Heart left ventricle (tissue), 13 donors: ENCODE data around the gene HNRNPL.

ENCODE experiments used
- POLR2A ChIP-seq, 2 donors: fragments of 450-650 bp; IDR thresholded peaks; one replicate each; pipeline ENCODE4 v1.6.1; 2017; ENCODE audit warnings: antibody characterized with exemption in 2 of 2, mild to moderate bottlenecking in 2 of 2, moderate library complexity in 2 of 2
- TF ChIP-seq, protein P1 (sequence below), 12 donors: fragments of 200-600 bp; sonication (generic) in 4 of 12; IDR thresholded peaks; one replicate each; pipeline versions ENCODE4 v1.5.0 to v1.8.0; 2018 to 2022; ENCODE audit warnings: antibody characterized with exemption in 12 of 12, mild to moderate bottlenecking in 5 of 12
- donor health status: ischemic (EF 13 %, LVEDD 7.1; RV severe dilation, severe dysfunction).
- donor health status: DM: no; HTN: yes; CAD: no.
- donor health status: DM: no; HTN: no; CAD: no.
- donor health status: ischemic (EF 25% LVEDD 6.9; RV normal size, moderate dysfunction).
- donor health status: ischemic (EF 25% LVEDD 5.7; RV mildly dilated, moderate dysfunction).
- donor health status: ischemic (EF 35%, LVEDD 5.7; RV mildly dilated, moderate dysfunction).
- donor health status: nonischemic (EF 11% LVEDD 7.7; RV severe dilation, severe dysfunction).
- donor health status: DM: yes; HTN: yes; CAD: no.
- donor health status: PGD.
- donor health status: ischemic (EF 29% LVEDD 5.4; RV normal size, mild dysfunction).
- donor health status: nonischemic (EF 23%, LVEDD 6.1; RV moderate dilation, normal function).

DNA sequence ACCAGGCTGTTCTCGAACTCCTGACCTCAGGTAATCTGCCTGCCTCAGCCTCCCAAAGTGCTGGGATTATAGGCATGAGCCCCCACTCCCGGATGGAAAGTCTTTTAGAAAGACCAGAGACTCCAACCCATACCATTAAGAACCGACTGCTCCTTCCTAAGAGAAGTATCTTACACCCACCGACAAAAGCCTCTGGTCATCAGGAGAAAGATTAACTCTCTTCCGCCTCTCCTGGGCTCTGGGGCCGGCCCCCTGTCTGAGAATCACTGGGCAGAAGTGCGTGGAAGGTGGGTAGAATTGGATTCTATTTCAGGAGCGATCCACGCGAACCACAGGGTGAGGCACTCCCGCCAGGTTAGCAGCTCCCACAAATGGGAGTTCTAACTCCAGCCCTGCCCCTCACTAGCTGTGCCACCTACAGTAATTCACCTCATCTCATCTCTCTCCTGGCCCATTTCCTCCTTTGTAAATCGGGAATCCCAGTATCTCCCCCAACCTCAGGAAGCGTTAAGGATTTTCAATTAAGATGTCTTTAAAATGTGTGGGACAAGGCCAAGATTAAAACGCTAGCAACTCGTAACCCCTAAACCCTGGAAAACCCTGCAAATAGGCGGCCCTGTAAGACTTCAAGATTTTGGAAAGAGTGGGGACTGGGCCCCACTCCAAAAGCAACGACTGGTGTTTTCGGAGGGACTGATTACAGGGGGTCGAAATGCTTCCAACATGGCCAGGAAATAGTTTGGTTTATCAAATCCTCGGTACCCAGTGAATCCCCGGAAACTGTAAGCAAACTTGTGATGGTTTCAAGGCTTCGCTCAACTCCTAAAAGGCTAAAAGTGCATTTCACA, 1.3 kb downstream of the HNRNPL start:
- TF ChIP-seq, protein P1, sequence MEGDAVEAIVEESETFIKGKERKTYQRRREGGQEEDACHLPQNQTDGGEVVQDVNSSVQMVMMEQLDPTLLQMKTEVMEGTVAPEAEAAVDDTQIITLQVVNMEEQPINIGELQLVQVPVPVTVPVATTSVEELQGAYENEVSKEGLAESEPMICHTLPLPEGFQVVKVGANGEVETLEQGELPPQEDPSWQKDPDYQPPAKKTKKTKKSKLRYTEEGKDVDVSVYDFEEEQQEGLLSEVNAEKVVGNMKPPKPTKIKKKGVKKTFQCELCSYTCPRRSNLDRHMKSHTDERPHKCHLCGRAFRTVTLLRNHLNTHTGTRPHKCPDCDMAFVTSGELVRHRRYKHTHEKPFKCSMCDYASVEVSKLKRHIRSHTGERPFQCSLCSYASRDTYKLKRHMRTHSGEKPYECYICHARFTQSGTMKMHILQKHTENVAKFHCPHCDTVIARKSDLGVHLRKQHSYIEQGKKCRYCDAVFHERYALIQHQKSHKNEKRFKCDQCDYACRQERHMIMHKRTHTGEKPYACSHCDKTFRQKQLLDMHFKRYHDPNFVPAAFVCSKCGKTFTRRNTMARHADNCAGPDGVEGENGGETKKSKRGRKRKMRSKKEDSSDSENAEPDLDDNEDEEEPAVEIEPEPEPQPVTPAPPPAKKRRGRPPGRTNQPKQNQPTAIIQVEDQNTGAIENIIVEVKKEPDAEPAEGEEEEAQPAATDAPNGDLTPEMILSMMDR (IDR thresholded peaks at IDR 0.05): no peak
- no peak for TF ChIP-seq POLR2A (IDR thresholded peaks at IDR 0.05)
